Hepatocyte (in vitro differentiated cells): ENCODE measurements around the gene PRPSAP1.

Source experiments
- CTCF ChIP-seq: fragments of 200-600 bp; sonication (generic); IDR thresholded peaks from 2 replicates; pipeline ENCODE4 v1.5.1; 2016; ENCODE audit warnings: antibody characterized with exemption, mild to moderate bottlenecking; ENCODE audit not compliant: poor library complexity
- EZH2 ChIP-seq: fragments of 200-600 bp; sonication (generic); IDR thresholded peaks from 2 replicates; pipeline ENCODE4 v1.6.1; 2016; ENCODE audit warnings: antibody characterized with exemption, mild to moderate bottlenecking, borderline replicate concordance

- peak; percentile 71 for TF ChIP-seq CTCF
- no peak for TF ChIP-seq EZH2
Measured at GRCh38 chr17:76385892-76386786, 32.4 kb upstream of the PRPSAP1 start.
